Body of pancreas (tissue), 4 donors: ENCODE data around the gene LACTB.

Experiments
- POLR2A ChIP-seq, 3 donors: fragments of 450-650 bp; IDR thresholded peaks; one replicate each; pipeline ENCODE4 v1.6.1; 2016; ENCODE audit warnings: antibody characterized with exemption in 3 of 3, mild to moderate bottlenecking in 2 of 3
- TF ChIP-seq, protein P1 (sequence below), 7 experiments: fragments of 450-650 bp in 4 of 7; fragments of 200-600 bp in 3 of 7; sonication (generic) in 3 of 7; IDR thresholded peaks; one replicate each; pipeline ENCODE4 v1.5.1; 2016 to 2019; ENCODE audit warnings: antibody characterized with exemption in 7 of 7

DNA sequence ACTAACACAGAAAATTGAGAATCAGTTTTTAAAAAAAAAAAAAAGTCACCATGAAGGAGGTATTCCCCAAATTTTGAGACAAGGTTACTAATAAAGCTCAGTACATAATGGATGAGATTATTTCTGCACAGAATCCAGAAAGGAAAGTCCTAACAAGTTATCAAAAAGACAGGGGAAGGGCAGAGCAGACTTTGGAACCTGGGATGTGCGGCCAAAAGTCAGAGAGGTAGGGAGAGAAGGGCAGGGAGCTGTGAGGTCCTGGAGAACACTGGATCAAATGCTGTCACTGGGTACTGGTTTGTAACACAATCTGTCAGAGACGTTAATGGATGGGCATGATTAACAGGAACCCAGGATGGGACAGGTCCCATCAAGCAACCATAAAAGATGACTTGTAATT, 12.2 kb upstream of the LACTB start:
- TF ChIP-seq, protein P1, sequence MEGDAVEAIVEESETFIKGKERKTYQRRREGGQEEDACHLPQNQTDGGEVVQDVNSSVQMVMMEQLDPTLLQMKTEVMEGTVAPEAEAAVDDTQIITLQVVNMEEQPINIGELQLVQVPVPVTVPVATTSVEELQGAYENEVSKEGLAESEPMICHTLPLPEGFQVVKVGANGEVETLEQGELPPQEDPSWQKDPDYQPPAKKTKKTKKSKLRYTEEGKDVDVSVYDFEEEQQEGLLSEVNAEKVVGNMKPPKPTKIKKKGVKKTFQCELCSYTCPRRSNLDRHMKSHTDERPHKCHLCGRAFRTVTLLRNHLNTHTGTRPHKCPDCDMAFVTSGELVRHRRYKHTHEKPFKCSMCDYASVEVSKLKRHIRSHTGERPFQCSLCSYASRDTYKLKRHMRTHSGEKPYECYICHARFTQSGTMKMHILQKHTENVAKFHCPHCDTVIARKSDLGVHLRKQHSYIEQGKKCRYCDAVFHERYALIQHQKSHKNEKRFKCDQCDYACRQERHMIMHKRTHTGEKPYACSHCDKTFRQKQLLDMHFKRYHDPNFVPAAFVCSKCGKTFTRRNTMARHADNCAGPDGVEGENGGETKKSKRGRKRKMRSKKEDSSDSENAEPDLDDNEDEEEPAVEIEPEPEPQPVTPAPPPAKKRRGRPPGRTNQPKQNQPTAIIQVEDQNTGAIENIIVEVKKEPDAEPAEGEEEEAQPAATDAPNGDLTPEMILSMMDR (IDR thresholded peaks at IDR 0.05): no peak
- no peak for TF ChIP-seq POLR2A (IDR thresholded peaks at IDR 0.05)
